ENCODE measurements around the gene TRIM71.
"Not testable (repeated sequence)": the region's sequence is repeated elsewhere in the genome, so short reads cannot be mapped to it uniquely, and the experiment has no call there.

The TRIM71 gene

GRCh38 chr3:32842987-32843386 lies 25.2 kb downstream of the TRIM71 start:
- no peak for DNase-seq (ENCODE audit: low spot score)

DNA sequence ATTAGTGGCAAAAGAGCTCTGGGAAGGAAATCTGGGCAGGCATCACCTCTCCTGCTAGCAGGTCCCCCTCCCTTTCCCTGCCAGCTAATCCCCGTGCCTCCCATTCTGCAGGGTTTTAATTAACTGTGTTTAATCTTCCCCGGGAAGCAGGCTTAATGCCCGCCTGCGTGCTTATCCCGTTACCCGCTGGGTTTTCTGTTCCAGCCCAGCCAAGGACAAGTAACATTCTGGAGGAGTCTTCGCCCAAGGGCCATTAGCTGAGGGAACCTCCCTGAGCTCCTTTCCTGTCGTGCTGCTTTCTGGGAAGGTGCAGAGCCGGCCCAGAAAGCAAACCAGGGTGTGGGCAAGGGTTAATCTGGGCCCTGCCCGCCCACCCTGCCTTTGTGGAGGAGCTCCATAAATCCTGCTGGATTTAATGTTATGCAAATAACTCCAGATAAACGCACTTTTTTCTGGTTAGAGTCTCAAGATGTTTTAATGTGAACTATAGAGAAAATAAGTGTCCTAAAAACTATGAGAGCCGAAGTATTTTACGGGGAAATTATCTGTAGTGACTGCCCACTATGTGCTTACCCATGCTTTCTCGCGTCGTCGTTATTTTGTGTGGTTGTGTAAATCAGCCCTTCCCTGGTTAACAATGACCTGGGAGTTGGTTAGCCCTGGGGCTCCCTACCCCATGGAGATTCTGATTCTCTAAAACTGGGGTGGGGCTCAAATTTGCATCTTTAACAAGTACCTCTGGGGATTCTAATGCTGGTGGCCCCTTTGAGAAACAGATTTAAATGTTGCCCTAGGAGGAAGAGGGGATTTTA lies 25.9 kb downstream of the TRIM71 start:
- DNase-seq (ENCODE audit: low spot score) = no peak

- no peak for DNase-seq (ENCODE audit: low spot score)
These were observed 26.5 kb downstream of the TRIM71 start for GRCh38 chr3:32844322-32844654.

- no peak for DNase-seq (ENCODE audit: low spot score)
These were observed 27.1 kb downstream of the TRIM71 start for GRCh38 chr3:32844914-32845313.

GRCh38 chr3:32845546-32845945 lies 27.7 kb downstream of the TRIM71 start:
- DNase-seq (ENCODE audit: low spot score) = not testable (repeated sequence)

GRCh38 chr3:32847045-32847444 lies 29.2 kb downstream of the TRIM71 start:
- not testable (repeated sequence) for DNase-seq (ENCODE audit: low spot score)

GRCh38 chr3:32847528-32847927 lies 29.7 kb downstream of the TRIM71 start:
- no peak for DNase-seq (ENCODE audit: low spot score)

DNA sequence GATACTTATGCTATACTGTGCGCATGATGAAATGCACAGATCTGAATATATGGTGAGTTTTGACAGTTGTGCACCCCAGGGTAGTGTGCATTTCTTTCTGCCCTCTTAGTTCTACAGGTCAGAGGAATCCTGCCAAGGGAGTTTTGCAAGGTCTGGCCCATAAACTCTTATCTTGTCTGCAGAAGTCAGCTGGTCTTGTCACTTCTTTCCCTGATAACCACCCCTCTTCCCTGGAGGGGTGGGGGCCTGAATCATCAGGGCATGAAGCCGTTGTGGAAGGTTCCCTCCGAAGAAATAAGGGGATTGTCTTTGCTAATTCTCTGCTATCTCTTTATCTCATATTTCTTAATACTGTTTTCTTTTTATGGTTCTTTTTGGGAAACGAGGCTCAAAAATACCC lies 30.4 kb downstream of the TRIM71 start:
- DNase-seq (ENCODE audit: low spot score) = no peak

GRCh38 chr3:32849046-32849445 lies 31.2 kb downstream of the TRIM71 start:
- DNase-seq (ENCODE audit: low spot score) = no peak

- DNase-seq (ENCODE audit: low spot score) = no peak
These were observed 32.4 kb downstream of the TRIM71 start for GRCh38 chr3:32850226-32850625.

- DNase-seq (ENCODE audit: low spot score) = no peak
These were observed 32.8 kb downstream of the TRIM71 start for GRCh38 chr3:32850636-32851035.

DNA sequence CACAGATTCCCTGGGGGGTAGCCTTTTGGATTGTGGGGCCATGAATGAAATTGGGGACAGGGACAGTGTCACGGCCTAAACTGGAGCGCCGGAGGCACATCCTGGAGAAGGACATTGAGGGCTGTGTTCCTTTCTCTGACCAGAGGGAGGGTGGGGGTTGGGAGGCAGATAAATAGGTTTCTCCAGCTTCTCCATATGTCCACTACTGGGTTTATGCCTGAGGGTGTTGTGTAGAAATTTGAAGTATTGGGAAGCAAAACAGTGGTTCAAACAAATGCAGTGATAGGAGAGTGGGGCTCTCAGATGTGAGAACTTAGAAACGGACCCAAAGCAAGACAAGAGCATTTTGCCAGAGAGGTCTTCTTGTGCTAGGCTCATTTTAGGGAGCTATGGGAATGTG lies 34.3 kb downstream of the TRIM71 start:
- DNase-seq (ENCODE audit: low spot score) = no peak

- no peak for DNase-seq (ENCODE audit: low spot score)
These were observed 37.7 kb downstream of the TRIM71 start for GRCh38 chr3:32855350-32855953.

GRCh38 chr3:32856355-32856889 lies 38.6 kb downstream of the TRIM71 start:
- DNase-seq (ENCODE audit: low spot score) = no peak

DNA sequence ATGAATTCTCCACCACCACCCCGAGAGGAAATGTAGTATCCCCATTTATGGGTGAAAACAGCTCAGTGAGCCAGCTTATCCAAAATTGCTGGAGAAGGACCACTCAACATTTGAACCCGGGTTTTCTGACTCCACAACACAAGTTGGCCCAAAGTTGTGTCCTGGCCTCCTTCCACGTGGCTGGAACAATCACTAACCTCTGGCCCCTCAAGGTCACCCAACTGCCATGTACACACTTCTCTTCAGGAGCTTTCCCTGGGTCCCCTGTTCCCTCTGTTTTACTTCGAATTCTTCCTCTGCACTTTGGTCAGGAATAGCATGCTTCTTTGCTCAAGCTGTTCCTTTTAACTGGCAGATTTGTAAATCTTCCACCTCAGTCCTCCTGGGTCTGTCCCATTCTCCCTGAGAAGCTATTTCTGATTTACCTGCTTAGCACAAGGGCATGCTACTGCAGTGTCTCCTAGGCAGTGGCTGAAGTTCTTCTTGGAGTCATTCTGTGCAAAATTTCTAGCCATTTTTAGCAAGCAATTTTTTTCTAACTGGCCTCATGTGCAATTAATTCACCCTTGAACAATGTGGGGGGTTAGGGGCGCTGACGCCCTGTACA lies 39.2 kb downstream of the TRIM71 start:
- DNase-seq (ENCODE audit: low spot score) = no peak

DNA sequence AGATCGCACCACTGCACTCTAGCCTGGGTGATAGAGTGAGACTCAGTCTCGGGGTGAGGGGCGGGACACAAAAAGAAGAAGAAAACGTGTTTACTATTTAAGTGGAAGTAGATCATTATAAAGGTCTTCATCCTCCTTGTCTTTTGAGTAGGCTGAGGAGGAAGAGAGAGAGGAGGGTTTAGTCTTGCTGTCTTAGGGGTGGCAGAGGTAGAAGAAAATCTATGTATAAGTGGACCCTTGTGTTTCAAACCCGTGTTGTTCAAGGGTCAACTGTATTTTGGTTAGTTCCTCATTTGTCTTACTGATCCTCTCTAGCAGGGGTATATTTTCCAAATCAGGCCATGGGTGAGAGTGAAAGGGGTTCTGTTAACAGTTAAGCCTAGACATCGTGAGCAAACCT lies 40.1 kb downstream of the TRIM71 start:
- no peak for DNase-seq (ENCODE audit: low spot score)

DNA sequence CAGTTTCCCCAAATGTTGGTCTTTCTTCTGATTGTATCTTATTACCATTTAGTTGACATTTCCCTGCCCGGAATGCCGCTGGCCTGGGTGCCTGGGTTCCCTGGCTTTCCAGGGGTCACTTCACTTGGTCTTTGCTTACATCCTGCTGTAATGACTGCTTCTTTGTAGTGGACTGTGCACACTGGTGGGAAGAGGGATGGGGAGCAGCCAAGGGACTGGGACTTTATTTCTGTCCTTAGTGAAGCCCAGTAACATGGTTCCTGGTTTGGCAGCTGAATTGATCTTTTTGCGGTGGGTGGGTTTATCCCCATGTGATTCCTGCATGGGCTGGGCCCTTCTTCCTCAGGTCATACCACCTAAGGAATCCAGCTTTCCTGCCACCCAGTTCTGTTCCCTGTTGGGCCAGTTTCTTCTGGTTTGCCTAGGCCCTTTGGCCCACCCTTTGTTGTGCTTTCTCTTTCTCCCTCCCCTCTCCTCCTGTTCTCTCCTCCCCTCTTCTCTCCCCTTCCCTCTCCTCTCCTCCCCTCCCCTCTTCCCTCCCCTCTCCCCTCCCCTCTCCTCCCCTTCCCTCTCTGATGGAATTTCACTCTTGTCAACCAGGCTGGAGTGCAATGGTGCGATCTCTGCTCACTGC lies 41.9 kb downstream of the TRIM71 start:
- no peak for DNase-seq (ENCODE audit: low spot score)

GRCh38 chr3:32860499-32860898 lies 42.7 kb downstream of the TRIM71 start:
- no peak for DNase-seq (ENCODE audit: low spot score)

- DNase-seq (ENCODE audit: low spot score) = no peak
These were observed 43.9 kb downstream of the TRIM71 start for GRCh38 chr3:32861681-32862080.

DNA sequence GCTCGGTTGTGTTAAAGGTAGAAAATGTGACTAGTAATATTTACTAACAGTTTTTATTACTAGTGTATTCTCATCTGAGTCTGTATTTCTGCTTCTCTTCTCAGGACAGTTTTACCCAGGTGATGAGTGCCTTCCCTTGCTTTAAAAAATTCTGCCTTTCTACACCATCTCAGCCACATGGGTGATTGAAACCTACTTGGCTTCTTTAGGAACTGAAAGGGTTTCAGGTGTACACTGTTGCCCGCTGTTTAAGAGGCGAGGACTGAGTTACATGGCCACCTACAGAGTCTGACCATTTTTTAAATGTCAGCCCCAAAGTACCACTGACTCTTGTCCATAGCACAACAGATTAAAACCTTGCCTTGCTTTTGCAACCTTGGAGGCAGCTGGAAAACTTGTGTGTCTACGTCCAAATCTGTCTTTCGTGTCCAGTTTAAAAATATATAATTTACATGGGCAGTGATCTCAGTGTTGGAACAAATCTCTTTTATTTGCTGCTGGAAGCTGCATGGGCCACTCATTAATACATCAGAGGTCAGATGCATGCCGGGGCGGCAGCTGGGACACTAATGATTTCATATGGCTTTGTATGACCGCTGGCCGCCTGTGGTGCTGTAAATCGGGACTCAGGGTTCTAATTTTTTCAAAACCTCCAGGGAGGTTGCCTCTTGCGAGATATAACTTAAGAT lies 44.6 kb downstream of the TRIM71 start:
- DNase-seq (ENCODE audit: low spot score) = no peak

- no peak for DNase-seq (ENCODE audit: low spot score)
These were observed 45.2 kb downstream of the TRIM71 start for GRCh38 chr3:32862936-32863487.

GRCh38 chr3:32865383-32865782 lies 47.6 kb downstream of the TRIM71 start:
- DNase-seq (ENCODE audit: low spot score) = no peak
